Measurements from ENCODE around the gene OSMR.

The OSMR gene

GRCh38 chr5:38845526-38846378 is at the start of gene OSMR:
Gene OSMR (plus strand): TSS chr5:38846012. CDS start chr5:38869045, 23,033 bp downstream.
- peak; percentile 88 for DNase-seq

- no peak for DNase-seq
Observed at GRCh38 chr5:38796742-38797108, 49.1 kb upstream of the OSMR start.

- DNase-seq, result no peak
Observed at GRCh38 chr5:38797838-38798237, 48.0 kb upstream of the OSMR start.

GRCh38 chr5:38799556-38800377 is 46.0 kb upstream of the OSMR start:
- DNase-seq, result no peak

GRCh38 chr5:38800515-38800914 is 45.3 kb upstream of the OSMR start:
- DNase-seq, result no peak

GRCh38 chr5:38802125-38802524 is 43.7 kb upstream of the OSMR start:
- DNase-seq, result no peak

GRCh38 chr5:38803246-38803645 is 42.6 kb upstream of the OSMR start:
- DNase-seq, result no peak

- DNase-seq, result peak; percentile 5
Observed at GRCh38 chr5:38806775-38807258, 39.0 kb upstream of the OSMR start.

GRCh38 chr5:38807570-38808483 is 38.0 kb upstream of the OSMR start:
- no peak for DNase-seq

- no peak for DNase-seq
Observed at GRCh38 chr5:38808666-38809343, 37.0 kb upstream of the OSMR start.

GRCh38 chr5:38809388-38810359 is 36.1 kb upstream of the OSMR start:
- DNase-seq, result peak; percentile 76

- no peak for DNase-seq
Observed at GRCh38 chr5:38814879-38815278, 30.9 kb upstream of the OSMR start.

- DNase-seq, result no peak
Observed at GRCh38 chr5:38816083-38817030, 29.5 kb upstream of the OSMR start.

GRCh38 chr5:38821679-38822078 is 24.1 kb upstream of the OSMR start:
- DNase-seq, result no peak

- DNase-seq, result no peak
Observed at GRCh38 chr5:38823503-38823902, 22.3 kb upstream of the OSMR start.

- DNase-seq, result no peak
Observed at GRCh38 chr5:38824821-38825220, 21.0 kb upstream of the OSMR start.

GRCh38 chr5:38825494-38825893 is 20.3 kb upstream of the OSMR start:
- DNase-seq, result no peak

GRCh38 chr5:38827525-38827924 is 18.3 kb upstream of the OSMR start:
- DNase-seq, result no peak

GRCh38 chr5:38830521-38831051 is 15.2 kb upstream of the OSMR start:
- DNase-seq, result no peak
